Suprapubic skin (tissue), 4 donors: Measurements from ENCODE around the gene BCAS4.

Source experiments
- EP300 ChIP-seq: sonication (generic); formaldehyde crosslinking; IDR thresholded peaks from one replicate; pipeline ENCODE4 v1.6.1; 2017; ENCODE audit warnings: antibody characterized with exemption
- POLR2A ChIP-seq, 2 donors: fragments of 450-650 bp; IDR thresholded peaks; one replicate each; pipeline ENCODE4 v1.6.1; 2017; ENCODE audit warnings: antibody characterized with exemption in 2 of 2, mild to moderate bottlenecking in 2 of 2, moderate library complexity in 2 of 2
- POLR2AphosphoS5 ChIP-seq, 3 donors: sonication (generic); formaldehyde crosslinking; IDR thresholded peaks; one replicate each; pipeline ENCODE4 v1.6.1; 2017; ENCODE audit warnings: antibody characterized with exemption in 3 of 3
- TF ChIP-seq, protein P1 (sequence below), 2 donors: fragments of 200-600 bp in 1 of 2; fragments of 450-650 bp in 1 of 2; sonication (generic) in 1 of 2; IDR thresholded peaks; one replicate each; pipeline ENCODE4 v1.5.1; 2016 to 2019; ENCODE audit warnings: antibody characterized with exemption in 2 of 2, mild to moderate bottlenecking in 1 of 2, moderate library complexity in 1 of 2

- TF ChIP-seq, protein P1, sequence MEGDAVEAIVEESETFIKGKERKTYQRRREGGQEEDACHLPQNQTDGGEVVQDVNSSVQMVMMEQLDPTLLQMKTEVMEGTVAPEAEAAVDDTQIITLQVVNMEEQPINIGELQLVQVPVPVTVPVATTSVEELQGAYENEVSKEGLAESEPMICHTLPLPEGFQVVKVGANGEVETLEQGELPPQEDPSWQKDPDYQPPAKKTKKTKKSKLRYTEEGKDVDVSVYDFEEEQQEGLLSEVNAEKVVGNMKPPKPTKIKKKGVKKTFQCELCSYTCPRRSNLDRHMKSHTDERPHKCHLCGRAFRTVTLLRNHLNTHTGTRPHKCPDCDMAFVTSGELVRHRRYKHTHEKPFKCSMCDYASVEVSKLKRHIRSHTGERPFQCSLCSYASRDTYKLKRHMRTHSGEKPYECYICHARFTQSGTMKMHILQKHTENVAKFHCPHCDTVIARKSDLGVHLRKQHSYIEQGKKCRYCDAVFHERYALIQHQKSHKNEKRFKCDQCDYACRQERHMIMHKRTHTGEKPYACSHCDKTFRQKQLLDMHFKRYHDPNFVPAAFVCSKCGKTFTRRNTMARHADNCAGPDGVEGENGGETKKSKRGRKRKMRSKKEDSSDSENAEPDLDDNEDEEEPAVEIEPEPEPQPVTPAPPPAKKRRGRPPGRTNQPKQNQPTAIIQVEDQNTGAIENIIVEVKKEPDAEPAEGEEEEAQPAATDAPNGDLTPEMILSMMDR (IDR thresholded peaks at IDR 0.05) = no peak
- TF ChIP-seq POLR2A (IDR thresholded peaks at IDR 0.05) = no peak
- no peak for TF ChIP-seq POLR2AphosphoS5 (IDR thresholded peaks at IDR 0.05)
- no peak for TF ChIP-seq EP300
Measured at GRCh38 chr20:50916934-50917333, 122.1 kb downstream of the BCAS4 start.
